HG02973 (cell line): ENCODE results near the gene OLIG2.

Source experiments
- ATAC-seq: cut with Tn5 transposase; IDR thresholded peaks from one replicate; pipeline ENCODE4 v1.9.1; 2021; ENCODE audit warnings: moderate library complexity; ENCODE audit not compliant: unreplicated experiment

The OLIG2 gene

DNA sequence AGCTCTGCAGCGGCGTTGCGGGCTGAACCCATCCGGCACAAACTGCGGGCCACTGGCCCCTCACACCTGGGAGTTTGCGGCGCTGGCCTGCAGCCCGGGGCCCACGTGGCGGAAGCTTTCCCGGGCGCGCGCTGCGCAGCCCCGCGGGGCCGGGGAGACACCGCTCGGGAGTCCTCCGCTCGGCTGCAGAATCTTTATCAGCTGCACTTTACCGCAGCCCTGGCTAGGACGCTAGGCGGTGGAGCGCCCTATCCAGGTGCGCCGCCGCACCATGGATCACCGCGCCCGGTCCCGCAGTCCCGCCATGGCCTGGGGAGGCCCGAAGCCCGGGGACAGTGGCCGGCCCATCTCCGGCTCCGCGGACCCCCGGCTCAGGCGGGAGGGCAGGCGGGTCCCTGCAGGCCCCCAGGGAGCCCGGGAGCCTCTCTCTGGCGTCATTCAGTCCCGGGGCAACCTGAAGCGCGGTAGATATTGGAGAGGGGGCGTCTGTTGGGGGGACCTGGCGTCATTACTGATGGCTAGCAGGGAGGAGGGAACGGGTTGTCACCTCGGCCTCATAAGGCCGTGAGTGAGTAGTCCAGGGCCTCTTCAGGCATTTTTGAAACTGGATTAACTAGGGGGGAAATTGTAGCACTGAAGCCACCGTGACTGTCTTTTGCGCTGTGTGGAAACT lies 5.7 kb upstream of the OLIG2 start:
- no peak for ATAC-seq

DNA sequence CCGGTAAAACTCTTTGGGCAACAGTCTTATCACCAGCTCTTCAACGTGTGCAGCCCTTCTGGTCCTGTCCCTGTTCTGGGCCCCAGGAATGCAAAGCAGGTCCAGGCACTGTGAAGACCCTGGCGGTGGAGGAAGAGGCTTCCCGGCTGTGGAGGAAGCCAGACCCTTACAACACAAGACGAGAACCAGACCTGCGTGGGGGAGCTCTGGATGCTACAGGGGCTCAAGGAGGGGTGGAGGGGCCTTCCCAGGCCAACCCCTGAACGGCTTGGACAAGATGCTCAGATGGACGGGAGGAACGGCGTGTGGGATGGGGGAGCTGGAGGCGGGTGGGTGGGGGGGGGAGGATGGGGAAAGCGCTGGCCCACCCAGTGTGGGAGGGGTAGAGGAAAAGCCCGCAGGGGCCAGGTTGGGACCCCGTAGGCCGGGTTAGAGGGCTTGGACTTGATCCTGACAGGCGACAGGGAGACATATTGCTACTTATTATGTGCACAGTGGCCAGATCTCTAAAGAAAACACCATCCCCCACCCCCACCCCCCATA lies 5.1 kb upstream of the OLIG2 start:
- ATAC-seq = no peak

DNA sequence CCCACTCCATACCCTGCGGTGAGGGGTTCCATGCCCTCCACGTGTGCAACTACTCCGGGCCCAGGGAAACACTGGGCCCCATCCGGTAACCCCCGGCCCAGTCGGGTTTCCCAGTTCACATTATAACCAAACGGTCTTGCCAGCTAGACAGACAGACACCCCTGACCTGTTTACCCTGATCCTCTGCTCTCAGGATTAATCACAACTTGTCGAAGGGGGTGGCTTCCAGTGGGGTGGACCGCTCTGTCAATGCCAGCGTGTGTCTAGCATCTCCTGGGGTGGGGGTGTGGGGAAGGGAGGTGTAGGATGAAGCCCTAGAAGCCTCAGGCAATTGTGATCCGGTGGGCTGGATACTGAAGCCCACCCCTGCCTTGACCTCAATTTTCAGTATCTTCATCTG lies 4.6 kb upstream of the OLIG2 start:
- no peak for ATAC-seq

DNA sequence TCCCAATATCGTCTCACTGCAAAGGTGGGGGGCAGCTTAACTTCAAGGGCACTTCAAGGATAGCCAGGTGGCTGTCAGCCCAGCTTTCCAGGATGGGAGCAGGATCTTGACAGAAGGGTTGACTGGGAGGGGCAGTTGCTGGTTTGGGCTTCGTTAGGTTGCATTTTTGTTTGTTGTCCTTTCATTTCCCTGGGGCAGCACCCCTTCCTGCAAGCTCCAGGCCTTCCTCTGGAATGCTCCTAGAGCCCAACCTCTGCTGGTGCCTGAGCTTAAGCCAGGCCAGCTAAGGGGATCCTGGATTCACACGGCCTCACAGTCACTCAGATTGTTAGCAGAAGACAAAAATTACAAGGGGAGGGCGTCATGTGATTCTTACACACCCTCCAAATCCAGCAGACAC lies 4.1 kb upstream of the OLIG2 start:
- no peak for ATAC-seq

DNA sequence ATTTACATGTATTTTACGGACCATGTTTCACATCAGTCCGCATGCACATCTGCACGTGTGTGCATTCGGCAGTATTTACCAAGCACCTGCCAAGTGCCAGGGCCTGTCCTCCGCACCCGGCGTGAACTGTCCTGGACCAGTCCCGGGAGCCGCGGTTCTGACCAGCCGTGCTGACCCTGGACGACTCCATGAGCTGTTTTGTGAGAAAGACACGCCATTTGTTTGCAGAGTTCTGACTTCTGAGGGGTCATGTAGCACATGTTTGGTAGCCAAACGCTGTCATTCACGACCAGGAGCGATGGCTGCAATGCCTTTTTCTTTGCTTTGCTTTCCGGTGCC lies 3.3 kb upstream of the OLIG2 start:
- no peak for ATAC-seq

DNA sequence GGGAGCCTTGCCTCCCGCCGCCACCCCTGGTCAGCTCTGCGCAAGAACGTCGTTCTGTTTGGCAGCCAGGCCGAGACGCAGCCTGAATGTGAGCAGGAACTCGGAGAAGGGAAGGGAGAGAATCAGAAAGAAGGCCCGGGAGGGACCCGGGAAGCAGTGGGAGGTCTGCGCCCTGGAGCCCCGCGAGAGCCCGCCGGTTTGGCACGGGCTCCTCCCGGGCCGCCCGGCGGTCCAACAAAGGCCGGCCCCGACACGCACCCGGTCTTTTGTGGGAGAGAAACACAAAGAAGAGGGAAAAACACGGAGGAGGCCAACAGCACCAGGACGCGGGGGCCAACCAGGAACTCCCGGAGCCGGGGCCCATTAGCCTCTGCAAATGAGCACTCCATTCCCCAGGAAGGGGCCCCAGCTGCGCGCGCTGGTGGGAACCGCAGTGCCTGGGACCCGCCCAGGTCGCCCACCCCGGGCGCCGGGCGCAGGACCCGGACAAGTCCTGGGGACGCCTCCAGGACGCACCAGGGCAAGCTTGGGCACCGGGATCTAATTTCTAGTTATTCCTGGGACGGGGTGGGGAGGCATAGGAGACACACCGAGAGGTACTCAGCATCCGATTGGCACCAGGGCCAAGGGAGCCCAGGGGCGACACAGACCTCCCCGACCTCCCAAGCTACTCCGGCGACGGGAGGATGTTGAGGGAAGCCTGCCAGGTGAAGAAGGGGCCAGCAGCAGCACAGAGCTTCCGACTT lies 2.7 kb upstream of the OLIG2 start:
- ATAC-seq = no peak

DNA sequence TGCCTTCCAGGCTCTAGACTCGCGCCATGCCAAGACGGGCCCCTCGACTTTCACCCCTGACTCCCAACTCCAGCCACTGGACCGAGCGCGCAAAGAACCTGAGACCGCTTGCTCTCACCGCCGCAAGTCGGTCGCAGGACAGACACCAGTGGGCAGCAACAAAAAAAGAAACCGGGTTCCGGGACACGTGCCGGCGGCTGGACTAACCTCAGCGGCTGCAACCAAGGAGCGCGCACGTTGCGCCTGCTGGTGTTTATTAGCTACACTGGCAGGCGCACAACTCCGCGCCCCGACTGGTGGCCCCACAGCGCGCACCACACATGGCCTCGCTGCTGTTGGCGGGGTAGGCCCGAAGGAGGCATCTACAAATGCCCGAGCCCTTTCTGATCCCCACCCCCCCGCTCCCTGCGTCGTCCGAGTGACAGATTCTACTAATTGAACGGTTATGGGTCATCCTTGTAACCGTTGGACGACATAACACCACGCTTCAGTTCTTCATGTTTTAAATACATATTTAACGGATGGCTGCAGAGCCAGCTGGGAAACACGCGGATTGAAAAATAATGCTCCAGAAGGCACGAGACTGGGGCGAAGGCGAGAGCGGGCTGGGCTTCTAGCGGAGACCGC lies 2.0 kb upstream of the OLIG2 start:
- no peak for ATAC-seq

DNA sequence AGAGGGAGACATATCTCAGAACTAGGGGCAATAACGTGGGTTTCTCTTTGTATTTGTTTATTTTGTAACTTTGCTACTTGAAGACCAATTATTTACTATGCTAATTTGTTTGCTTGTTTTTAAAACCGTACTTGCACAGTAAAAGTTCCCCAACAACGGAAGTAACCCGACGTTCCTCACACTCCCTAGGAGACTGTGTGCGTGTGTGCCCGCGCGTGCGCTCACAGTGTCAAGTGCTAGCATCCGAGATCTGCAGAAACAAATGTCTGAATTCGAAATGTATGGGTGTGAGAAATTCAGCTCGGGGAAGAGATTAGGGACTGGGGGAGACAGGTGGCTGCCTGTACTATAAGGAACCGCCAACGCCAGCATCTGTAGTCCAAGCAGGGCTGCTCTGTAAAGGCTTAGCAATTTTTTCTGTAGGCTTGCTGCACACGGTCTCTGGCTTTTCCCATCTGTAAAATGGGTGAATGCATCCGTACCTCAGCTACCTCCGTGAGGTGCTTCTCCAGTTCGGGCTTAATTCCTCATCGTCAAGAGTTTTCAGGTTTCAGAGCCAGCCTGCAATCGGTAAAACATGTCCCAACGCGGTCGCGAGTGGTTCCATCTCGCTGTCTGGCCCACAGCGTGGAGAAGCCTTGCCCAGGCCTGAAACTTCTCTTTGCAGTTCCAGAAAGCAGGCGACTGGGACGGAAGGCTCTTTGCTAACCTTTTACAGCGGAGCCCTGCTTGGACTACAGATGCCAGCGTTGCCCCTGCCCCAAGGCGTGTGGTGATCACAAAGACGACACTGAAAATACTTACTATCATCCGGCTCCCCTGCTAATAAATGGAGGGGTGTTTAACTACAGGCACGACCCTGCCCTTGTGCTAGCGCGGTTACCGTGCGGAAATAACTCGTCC lies 1.3 kb upstream of the OLIG2 start:
- ATAC-seq = no peak

DNA sequence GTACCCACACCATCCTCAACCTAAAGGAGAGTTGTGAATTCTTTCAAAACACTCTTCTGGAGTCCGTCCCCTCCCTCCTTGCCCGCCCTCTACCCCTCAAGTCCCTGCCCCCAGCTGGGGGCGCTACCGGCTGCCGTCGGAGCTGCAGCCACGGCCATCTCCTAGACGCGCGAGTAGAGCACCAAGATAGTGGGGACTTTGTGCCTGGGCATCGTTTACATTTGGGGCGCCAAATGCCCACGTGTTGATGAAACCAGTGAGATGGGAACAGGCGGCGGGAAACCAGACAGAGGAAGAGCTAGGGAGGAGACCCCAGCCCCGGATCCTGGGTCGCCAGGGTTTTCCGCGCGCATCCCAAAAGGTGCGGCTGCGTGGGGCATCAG lies 638 bp upstream of the OLIG2 start:
- no peak for ATAC-seq

DNA sequence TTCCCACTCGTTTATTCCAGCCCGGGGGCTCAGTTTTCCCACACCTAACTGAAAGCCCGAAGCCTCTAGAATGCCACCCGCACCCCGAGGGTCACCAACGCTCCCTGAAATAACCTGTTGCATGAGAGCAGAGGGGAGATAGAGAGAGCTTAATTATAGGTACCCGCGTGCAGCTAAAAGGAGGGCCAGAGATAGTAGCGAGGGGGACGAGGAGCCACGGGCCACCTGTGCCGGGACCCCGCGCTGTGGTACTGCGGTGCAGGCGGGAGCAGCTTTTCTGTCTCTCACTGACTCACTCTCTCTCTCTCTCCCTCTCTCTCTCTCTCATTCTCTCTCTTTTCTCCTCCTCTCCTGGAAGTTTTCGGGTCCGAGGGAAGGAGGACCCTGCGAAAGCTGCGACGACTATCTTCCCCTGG lies 716 bp downstream of the OLIG2 start:
- ATAC-seq = no peak

DNA sequence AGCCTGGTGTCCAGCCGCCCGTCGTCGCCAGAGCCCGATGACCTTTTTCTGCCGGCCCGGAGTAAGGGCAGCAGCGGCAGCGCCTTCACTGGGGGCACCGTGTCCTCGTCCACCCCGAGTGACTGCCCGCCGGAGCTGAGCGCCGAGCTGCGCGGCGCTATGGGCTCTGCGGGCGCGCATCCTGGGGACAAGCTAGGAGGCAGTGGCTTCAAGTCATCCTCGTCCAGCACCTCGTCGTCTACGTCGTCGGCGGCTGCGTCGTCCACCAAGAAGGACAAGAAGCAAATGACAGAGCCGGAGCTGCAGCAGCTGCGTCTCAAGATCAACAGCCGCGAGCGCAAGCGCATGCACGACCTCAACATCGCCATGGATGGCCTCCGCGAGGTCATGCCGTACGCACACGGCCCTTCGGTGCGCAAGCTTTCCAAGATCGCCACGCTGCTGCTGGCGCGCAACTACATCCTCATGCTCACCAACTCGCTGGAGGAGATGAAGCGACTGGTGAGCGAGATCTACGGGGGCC lies 1.2 kb downstream of the OLIG2 start:
- no peak for ATAC-seq

DNA sequence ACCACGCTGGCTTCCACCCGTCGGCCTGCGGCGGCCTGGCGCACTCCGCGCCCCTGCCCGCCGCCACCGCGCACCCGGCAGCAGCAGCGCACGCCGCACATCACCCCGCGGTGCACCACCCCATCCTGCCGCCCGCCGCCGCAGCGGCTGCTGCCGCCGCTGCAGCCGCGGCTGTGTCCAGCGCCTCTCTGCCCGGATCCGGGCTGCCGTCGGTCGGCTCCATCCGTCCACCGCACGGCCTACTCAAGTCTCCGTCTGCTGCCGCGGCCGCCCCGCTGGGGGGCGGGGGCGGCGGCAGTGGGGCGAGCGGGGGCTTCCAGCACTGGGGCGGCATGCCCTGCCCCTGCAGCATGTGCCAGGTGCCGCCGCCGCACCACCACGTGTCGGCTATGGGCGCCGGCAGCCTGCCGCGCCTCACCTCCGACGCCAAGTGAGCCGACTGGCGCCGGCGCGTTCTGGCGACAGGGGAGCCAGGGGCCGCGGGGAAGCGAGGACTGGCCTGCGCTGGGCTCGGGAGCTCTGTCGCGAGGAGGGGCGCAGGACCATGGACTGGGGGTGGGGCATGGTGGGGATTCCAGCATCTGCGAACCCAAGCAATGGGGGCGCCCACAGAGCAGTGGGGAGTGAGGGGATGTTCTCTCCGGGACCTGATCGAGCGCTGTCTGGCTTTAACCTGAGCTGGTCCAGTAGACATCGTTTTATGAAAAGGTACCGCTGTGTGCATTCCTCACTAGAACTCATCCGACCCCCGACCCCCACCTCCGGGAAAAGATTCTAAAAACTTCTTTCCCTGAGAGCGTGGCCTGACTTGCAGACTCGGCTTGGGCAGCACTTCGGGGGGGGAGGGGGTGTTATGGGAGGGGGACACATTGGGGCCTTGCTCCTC lies 1.9 kb downstream of the OLIG2 start:
- no peak for ATAC-seq

DNA sequence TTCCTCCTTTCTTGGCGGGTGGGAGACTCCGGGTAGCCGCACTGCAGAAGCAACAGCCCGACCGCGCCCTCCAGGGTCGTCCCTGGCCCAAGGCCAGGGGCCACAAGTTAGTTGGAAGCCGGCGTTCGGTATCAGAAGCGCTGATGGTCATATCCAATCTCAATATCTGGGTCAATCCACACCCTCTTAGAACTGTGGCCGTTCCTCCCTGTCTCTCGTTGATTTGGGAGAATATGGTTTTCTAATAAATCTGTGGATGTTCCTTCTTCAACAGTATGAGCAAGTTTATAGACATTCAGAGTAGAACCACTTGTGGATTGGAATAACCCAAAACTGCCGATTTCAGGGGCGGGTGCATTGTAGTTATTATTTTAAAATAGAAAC lies 2.5 kb downstream of the OLIG2 start:
- no peak for ATAC-seq

DNA sequence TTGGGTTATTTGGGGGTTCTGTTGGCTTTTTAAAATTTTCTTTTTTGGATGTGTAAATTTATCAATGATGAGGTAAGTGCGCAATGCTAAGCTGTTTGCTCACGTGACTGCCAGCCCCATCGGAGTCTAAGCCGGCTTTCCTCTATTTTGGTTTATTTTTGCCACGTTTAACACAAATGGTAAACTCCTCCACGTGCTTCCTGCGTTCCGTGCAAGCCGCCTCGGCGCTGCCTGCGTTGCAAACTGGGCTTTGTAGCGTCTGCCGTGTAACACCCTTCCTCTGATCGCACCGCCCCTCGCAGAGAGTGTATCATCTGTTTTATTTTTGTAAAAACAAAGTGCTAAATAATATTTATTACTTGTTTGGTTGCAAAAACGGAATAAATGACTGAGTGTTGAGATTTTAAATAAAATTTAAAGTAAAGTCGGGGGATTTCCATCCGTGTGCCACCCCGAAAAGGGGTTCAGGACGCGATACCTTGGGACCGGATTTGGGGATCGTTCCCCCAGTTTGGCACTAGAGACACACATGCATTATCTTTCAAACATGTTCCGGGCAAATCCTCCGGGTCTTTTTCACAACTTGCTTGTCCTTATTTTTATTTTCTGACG lies 3.1 kb downstream of the OLIG2 start:
- no peak for ATAC-seq

DNA sequence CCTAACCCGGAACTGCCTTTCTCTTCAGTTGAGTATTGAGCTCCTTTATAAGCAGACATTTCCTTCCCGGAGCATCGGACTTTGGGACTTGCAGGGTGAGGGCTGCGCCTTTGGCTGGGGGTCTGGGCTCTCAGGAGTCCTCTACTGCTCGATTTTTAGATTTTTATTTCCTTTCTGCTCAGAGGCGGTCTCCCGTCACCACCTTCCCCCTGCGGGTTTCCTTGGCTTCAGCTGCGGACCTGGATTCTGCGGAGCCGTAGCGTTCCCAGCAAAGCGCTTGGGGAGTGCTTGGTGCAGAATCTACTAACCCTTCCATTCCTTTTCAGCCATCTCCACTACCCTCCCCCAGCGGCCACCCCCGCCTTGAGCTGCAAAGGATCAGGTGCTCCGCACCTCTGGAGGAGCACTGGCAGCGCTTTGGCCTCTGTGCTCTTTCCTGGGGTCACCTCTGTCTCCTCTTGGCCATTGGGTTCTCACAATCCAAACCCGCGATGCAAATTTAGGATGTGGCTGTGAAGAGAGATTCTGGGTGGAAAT lies 3.7 kb downstream of the OLIG2 start:
- no peak for ATAC-seq

DNA sequence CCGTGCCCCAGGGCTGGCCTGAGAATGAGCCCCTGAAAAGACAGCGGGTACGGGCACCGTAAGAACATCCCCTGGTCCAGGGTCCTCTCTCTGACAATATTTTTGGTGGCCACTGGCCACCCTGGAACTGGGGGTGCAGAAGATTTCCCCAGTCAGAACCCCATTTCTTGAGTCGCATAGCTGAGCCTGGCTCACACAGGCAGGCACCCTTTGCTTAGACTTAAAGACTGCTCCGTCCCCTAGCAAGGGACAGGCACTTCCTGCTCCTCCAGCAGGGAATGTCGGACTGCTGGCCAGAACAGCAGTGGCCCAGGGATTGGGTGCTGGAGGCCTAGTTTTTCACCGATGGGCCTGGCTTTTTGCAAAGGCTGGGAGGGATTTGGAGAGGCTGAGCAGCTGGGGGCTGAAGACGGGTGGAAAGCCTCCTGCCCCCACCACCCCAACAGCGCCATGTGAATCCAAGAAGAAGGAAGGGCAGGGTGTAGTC lies 4.3 kb downstream of the OLIG2 start:
- no peak for ATAC-seq

DNA sequence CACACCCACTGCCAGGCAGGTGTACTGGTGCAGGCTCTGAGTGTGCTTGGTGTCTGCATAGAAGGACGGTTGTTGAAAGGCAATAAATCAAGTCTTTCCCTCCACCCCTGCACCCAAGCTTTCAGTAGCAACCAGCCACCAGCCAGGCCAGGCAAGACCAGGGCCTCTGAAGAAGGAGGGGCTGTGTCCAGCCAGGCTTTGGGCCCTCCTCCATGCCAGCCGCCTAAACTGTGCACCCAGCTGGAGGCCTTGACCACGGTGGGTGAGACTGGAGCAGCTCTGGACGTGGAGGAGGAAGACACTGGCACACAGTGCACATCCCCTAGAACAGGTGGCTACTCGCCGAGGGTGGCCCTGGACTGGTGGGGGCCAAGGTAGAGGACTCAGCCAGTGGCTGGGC lies 4.9 kb downstream of the OLIG2 start:
- ATAC-seq = no peak

DNA sequence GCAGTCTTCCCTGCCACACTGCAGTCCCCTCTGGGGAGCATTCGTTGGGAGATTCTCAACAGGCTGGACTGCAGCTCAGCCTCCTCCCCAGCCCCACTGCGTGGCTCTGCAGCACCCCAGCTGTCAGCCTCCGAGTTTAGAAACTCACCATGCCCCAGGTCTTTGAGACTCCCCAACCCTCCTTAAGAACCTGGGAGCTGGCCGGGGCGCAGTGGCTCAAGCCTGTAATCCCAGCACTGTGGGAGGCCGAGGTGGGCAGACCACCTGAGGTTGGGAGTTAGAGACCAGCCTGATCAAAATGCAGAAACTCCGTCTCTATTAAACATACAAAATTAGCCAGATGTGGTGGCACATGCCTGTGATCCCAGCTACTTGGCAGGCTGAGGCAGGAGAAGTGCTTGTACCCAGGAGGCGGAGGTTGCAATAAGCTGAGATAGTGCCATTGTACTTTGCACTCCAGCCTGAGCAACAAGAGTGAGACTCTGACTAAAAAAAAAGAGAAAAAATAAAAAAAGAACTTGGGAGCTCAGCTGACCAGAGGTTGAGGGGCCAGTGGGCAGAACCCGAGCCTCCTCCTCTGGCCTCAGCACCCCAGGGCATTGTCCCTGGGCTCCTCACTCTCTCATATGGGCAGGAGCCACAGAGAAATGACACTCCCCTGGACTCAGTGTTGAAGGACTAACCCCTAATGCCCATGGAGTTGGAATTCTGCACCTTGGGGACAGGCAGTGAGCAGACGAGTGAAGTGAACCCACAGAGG lies 5.6 kb downstream of the OLIG2 start:
- ATAC-seq = no peak
